Forelimb muscle (tissue), 1 donor: ENCODE results near the gene OSBP2. TPM values are rescaled to one million over a fixed set of nuclear protein-coding genes. Genes with fewer than 3 reads are reported as not detected.

Experiments used
- DNase-seq: peaks from one replicate; pipeline ENCODE4 v3.0.0-alpha.2; 2013; ENCODE audit warnings: low read depth
- polyA plus RNA-seq: library from polyadenylated mRNA; unstranded; fragments of 120-200 nt; gene quantifications from one replicate; pipeline ENCODE4 v1.2.1, GENCODE V29; 2013; ENCODE audit not compliant: insufficient read length

The OSBP2 gene
- polyA plus RNA-seq, 1 donor, result 5.0 TPM

GRCh38 chr22:30931541-30932300 lies 237.0 kb downstream of the OSBP2 start:
- no peak for DNase-seq

- no peak for DNase-seq
Measured at GRCh38 chr22:30932661-30933060, 238.0 kb downstream of the OSBP2 start.

- DNase-seq, result no peak
Measured at GRCh38 chr22:30933457-30933856, 238.8 kb downstream of the OSBP2 start.

- DNase-seq, result no peak
Measured at GRCh38 chr22:30934053-30934452, 239.4 kb downstream of the OSBP2 start.

GRCh38 chr22:30940685-30941362 lies 246.2 kb downstream of the OSBP2 start:
- DNase-seq, result no peak

GRCh38 chr22:30941363-30941740 lies 246.7 kb downstream of the OSBP2 start:
- DNase-seq, result no peak

GRCh38 chr22:30943368-30943767 lies 248.7 kb downstream of the OSBP2 start:
- DNase-seq, result no peak

- no peak for DNase-seq
Measured at GRCh38 chr22:30944986-30945385, 250.3 kb downstream of the OSBP2 start.

- no peak for DNase-seq
Measured at GRCh38 chr22:30945653-30946052, 251.0 kb downstream of the OSBP2 start.

GRCh38 chr22:30946354-30946753 lies 251.7 kb downstream of the OSBP2 start:
- no peak for DNase-seq

- DNase-seq, result no peak
Measured at GRCh38 chr22:30947173-30947815, 252.6 kb downstream of the OSBP2 start.

- peak; percentile 45 for DNase-seq
Measured at GRCh38 chr22:30947816-30948454, 253.3 kb downstream of the OSBP2 start.

GRCh38 chr22:30948930-30949342 lies 254.3 kb downstream of the OSBP2 start:
- no peak for DNase-seq

- DNase-seq, result no peak
Measured at GRCh38 chr22:30949934-30950660, 255.4 kb downstream of the OSBP2 start.

- DNase-seq, result peak; percentile 22
Measured at GRCh38 chr22:30953206-30953605, 258.5 kb downstream of the OSBP2 start.

- DNase-seq, result no peak
Measured at GRCh38 chr22:30955153-30955552, 260.5 kb downstream of the OSBP2 start.

Other genes with a start within 250 kb of the OSBP2 start
- 0.09 TPM for gene SEC14L3, start 222.9 kb upstream of the OSBP2 start, polyA plus RNA-seq
- gene SEC14L4, start 189.2 kb upstream of the OSBP2 start, polyA plus RNA-seq, result 0.11 TPM
- gene SEC14L6, start 148.1 kb upstream of the OSBP2 start, polyA plus RNA-seq, result 0.22 TPM
- gene GAL3ST1, start 120.2 kb upstream of the OSBP2 start, polyA plus RNA-seq, result 6.0 TPM
- 46.2 TPM for gene PES1, start 103.0 kb upstream of the OSBP2 start, polyA plus RNA-seq
- gene TCN2, start 87.7 kb upstream of the OSBP2 start, polyA plus RNA-seq, result 7.6 TPM
- 3.5 TPM for gene SLC35E4, start 59.1 kb upstream of the OSBP2 start, polyA plus RNA-seq
- gene DUSP18, start 27.0 kb upstream of the OSBP2 start, polyA plus RNA-seq, result 4.2 TPM